WTC11 (cell line): ENCODE data around the gene PLAAT3. TPM values are rescaled to one million over a fixed set of nuclear protein-coding genes. Genes with fewer than 3 reads are reported as not detected.

Experiments
- ATAC-seq: fragments of 200-7000 bp; cut with Tn5 transposase; 2 replicates; pipeline ENCODE4 v1.10.0; 2021; ENCODE audit warnings: mild to moderate bottlenecking, moderate library complexity
- CTCF ChIA-PET: fragments of 300-600 bp; sonication (Branson Sonifier 250); formaldehyde crosslinking; loops from one replicate; lab custom pipeline; 2021; ENCODE audit warnings: antibody characterized with exemption; lab: Charles Lee
- POLR2A ChIA-PET: fragments of 350-600 bp; sonication (Branson Sonifier 250); formaldehyde crosslinking; loops from one replicate; lab custom pipeline; 2021; ENCODE audit warnings: antibody characterized with exemption; lab: Charles Lee
- DNase-seq: peaks from one replicate; pipeline ENCODE4 v3.0.0; 2021; ENCODE audit warnings: low spot score
- H3K27ac Mint-ChIP-seq: 2 replicates; pipeline ENCODE4 v1.8.0; 2021; ENCODE audit warnings: mixed read lengths
- H3K27me3 Mint-ChIP-seq: 2 replicates; pipeline ENCODE4 v1.8.0; 2021; ENCODE audit warnings: low read depth, mild to moderate bottlenecking, moderate library complexity, mixed read lengths
- H3K36me3 Mint-ChIP-seq: 2 replicates; pipeline ENCODE4 v1.8.0; 2021; ENCODE audit warnings: mixed read lengths
- H3K4me1 Mint-ChIP-seq: 2 replicates; pipeline ENCODE4 v1.8.0; 2022; ENCODE audit warnings: mixed read lengths
- H3K4me3 Mint-ChIP-seq: 2 replicates; pipeline ENCODE4 v1.8.0; 2021; ENCODE audit warnings: mild to moderate bottlenecking, moderate library complexity, mixed read lengths
- H3K9me3 Mint-ChIP-seq: 2 replicates; pipeline ENCODE4 v1.8.0; 2021; ENCODE audit warnings: mixed read lengths
- AR ChIP-seq: fragments of 250-450 bp; sonication (Bioruptor Pico); IDR thresholded peaks from 2 replicates; pipeline ENCODE4 v1.9.0; 2021; ENCODE audit warnings: mild to moderate bottlenecking
- CREB1 ChIP-seq: sonication (generic); formaldehyde crosslinking; IDR thresholded peaks from 2 replicates; pipeline ENCODE4 v1.8.0; 2023; ENCODE audit warnings: mild to moderate bottlenecking, missing genetic modification reagents
- CREM ChIP-seq: sonication (generic); formaldehyde crosslinking; IDR thresholded peaks from 2 replicates; pipeline ENCODE4 v1.8.1; 2022; ENCODE audit warnings: mild to moderate bottlenecking, missing genetic modification reagents, moderate library complexity
- E2F4 ChIP-seq: sonication (generic); formaldehyde crosslinking; IDR thresholded peaks from 2 replicates; pipeline ENCODE4 v1.8.1; 2022; ENCODE audit warnings: low read depth, mild to moderate bottlenecking, moderate library complexity, missing genetic modification reagents, borderline replicate concordance
- GTF2I ChIP-seq: fragments of 250-450 bp; sonication (Bioruptor Pico); conservative IDR thresholded peaks from 2 replicates; pipeline ENCODE4 v1.4.0; 2021; ENCODE audit warnings: mild to moderate bottlenecking
- IRF1 ChIP-seq: sonication (generic); formaldehyde crosslinking; IDR thresholded peaks from 2 replicates; pipeline ENCODE4 v1.8.0; 2023; ENCODE audit warnings: missing genetic modification reagents
- JUN ChIP-seq: sonication (generic); formaldehyde crosslinking; IDR thresholded peaks from 2 replicates; pipeline ENCODE4 v1.8.0; 2023; ENCODE audit warnings: mild to moderate bottlenecking, missing genetic modification reagents
- NFE2L1 ChIP-seq: sonication (generic); formaldehyde crosslinking; IDR thresholded peaks from 2 replicates; pipeline ENCODE4 v1.8.1; 2023; ENCODE audit warnings: missing genetic modification reagents
- OVOL2 ChIP-seq: fragments of 250-450 bp; sonication (Bioruptor Pico); IDR thresholded peaks from 2 replicates; pipeline ENCODE4 v1.9.0; 2021; ENCODE audit warnings: mild to moderate bottlenecking, borderline replicate concordance
- SMAD3 ChIP-seq: sonication (generic); formaldehyde crosslinking; IDR thresholded peaks from 2 replicates; pipeline ENCODE4 v1.8.0; 2022; ENCODE audit warnings: missing genetic modification reagents, mild to moderate bottlenecking, borderline replicate concordance
- SP1 ChIP-seq: sonication (generic); formaldehyde crosslinking; conservative IDR thresholded peaks from 2 replicates; pipeline ENCODE4 v1.8.1; 2022; ENCODE audit warnings: missing genetic modification reagents
- TEAD1 ChIP-seq: sonication (generic); formaldehyde crosslinking; IDR thresholded peaks from 2 replicates; pipeline ENCODE4 v1.8.0; 2022; ENCODE audit warnings: mild to moderate bottlenecking, missing genetic modification reagents
- TP53 ChIP-seq: sonication (generic); formaldehyde crosslinking; IDR thresholded peaks from 2 replicates; pipeline ENCODE4 v1.8.1; 2023; ENCODE audit warnings: mild to moderate bottlenecking, missing genetic modification reagents
- ZNF232 ChIP-seq: sonication (generic); formaldehyde crosslinking; IDR thresholded peaks from 2 replicates; pipeline ENCODE4 v1.8.0; 2022; ENCODE audit warnings: mild to moderate bottlenecking, missing genetic modification reagents
- ZNF423 ChIP-seq: fragments of 250-450 bp; sonication (Bioruptor Pico); IDR thresholded peaks from 2 replicates; pipeline ENCODE4 v2.1.2; 2022; ENCODE audit warnings: mild to moderate bottlenecking, moderate library complexity
- ZNF512 ChIP-seq: sonication (generic); formaldehyde crosslinking; IDR thresholded peaks from 2 replicates; pipeline ENCODE4 v1.8.1; 2022; ENCODE audit warnings: missing genetic modification reagents, borderline replicate concordance
- total RNA-seq: library from RNA; stranded (reverse); gene quantifications from 3 replicates; pipeline ENCODE4 v1.2.3, GENCODE V29; 2021

PLAAT3 gene
- total RNA-seq, 1 experiment from 2014 or later = 160 TPM

GRCh38 chr11:63527667-63528066, 86.6 kb downstream of the PLAAT3 start:
- H3K27ac Mint-ChIP-seq = peak overlapping the region; percentile 99
- DNase-seq (no peak), ATAC-seq (0 out of 2 replicates have a peak, but pooled peaks have one; percentile 7)
- H3K4me1 Mint-ChIP-seq = peaks cover 45% of the 10 kb centered on the region
- H3K27me3 Mint-ChIP-seq = peaks cover 7% of the 10 kb centered on the region; the same call in 1 of the 2 replicates
- peaks cover 29% of the 10 kb centered on the region for H3K36me3 Mint-ChIP-seq
- POLR2A ChIA-PET = no interaction called here
- peaks cover 23% of the 10 kb centered on the region for H3K9me3 Mint-ChIP-seq
- peak overlapping the region; percentile 31; the same call in 1 of the 2 replicates for H3K4me3 Mint-ChIP-seq
- TF ChIP-seq SMAD3 (no peak), ZNF423 (CRISPR knock-in tag) (no peak), JUN (no peak), IRF1 (CRISPR knock-in tag) (no peak), AR (CRISPR knock-in tag) (no peak), TEAD1 (CRISPR knock-in tag) (no peak), SP1 (CRISPR knock-in tag) (no peak), GTF2I (no peak), TP53 (no peak), ZNF232 (no peak), ZNF512 (no peak), E2F4 (no peak), NFE2L1 (CRISPR knock-in tag) (no peak), OVOL2 (CRISPR knock-in tag) (no peak), CREB1 (CRISPR knock-in tag) (no peak), CREM (CRISPR knock-in tag) (no peak)
- TF ChIP-seq, all 79 proteins: peak for 0
- CTCF ChIA-PET = no interaction called here

Other genes starting within 250 kb of the PLAAT3 start
- not detected in 3 replicates for gene SLC22A9, start 244.6 kb downstream of the PLAAT3 start, total RNA-seq
- 14.7 to 23.0 TPM (median 16.0 TPM) in 3 replicates for gene PLAAT5, start 123.3 kb downstream of the PLAAT3 start, total RNA-seq
- gene LGALS12, start 108.3 kb downstream of the PLAAT3 start, total RNA-seq = 1.1 to 1.4 TPM (median 1.4 TPM) in 3 replicates
- gene PLAAT4, start 77.6 kb downstream of the PLAAT3 start, total RNA-seq = 1.1 to 2.9 TPM (median 1.4 TPM) in 3 replicates
- gene PLAAT2, start 51.1 kb downstream of the PLAAT3 start, total RNA-seq = 0.25 to 0.66 TPM (median 0.55 TPM) in 3 replicates
- 28.8 to 32.8 TPM (median 32.1 TPM) in 3 replicates for gene ATL3, start 56.9 kb upstream of the PLAAT3 start, total RNA-seq
- gene RTN3, start 67.1 kb upstream of the PLAAT3 start, total RNA-seq = 156 to 167 TPM (median 159 TPM) in 3 replicates
- 44.7 to 47.2 TPM (median 45.6 TPM) in 3 replicates for gene ZFTA, start 154.3 kb upstream of the PLAAT3 start, total RNA-seq
- 93.8 to 108 TPM (median 106 TPM) in 3 replicates for gene SPINDOC, start 199.0 kb upstream of the PLAAT3 start, total RNA-seq
- 50.8 to 57.4 TPM (median 51.4 TPM) in 3 replicates for gene MARK2, start 224.7 kb upstream of the PLAAT3 start, total RNA-seq